SKM-1 (cell line): Measurements from ENCODE around the gene NUBP2.
A peak's percentile ranks its signal among the peaks of the same experiment; 100 is the strongest.

ENCODE experiments used
- DNase-seq: peaks from one replicate; lab custom pipeline; 2025; ENCODE audit not compliant: unreplicated experiment; lab: John Stamatoyannopoulos, UW

Gene NUBP2, protein sequence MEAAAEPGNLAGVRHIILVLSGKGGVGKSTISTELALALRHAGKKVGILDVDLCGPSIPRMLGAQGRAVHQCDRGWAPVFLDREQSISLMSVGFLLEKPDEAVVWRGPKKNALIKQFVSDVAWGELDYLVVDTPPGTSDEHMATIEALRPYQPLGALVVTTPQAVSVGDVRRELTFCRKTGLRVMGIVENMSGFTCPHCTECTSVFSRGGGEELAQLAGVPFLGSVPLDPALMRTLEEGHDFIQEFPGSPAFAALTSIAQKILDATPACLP

DNA sequence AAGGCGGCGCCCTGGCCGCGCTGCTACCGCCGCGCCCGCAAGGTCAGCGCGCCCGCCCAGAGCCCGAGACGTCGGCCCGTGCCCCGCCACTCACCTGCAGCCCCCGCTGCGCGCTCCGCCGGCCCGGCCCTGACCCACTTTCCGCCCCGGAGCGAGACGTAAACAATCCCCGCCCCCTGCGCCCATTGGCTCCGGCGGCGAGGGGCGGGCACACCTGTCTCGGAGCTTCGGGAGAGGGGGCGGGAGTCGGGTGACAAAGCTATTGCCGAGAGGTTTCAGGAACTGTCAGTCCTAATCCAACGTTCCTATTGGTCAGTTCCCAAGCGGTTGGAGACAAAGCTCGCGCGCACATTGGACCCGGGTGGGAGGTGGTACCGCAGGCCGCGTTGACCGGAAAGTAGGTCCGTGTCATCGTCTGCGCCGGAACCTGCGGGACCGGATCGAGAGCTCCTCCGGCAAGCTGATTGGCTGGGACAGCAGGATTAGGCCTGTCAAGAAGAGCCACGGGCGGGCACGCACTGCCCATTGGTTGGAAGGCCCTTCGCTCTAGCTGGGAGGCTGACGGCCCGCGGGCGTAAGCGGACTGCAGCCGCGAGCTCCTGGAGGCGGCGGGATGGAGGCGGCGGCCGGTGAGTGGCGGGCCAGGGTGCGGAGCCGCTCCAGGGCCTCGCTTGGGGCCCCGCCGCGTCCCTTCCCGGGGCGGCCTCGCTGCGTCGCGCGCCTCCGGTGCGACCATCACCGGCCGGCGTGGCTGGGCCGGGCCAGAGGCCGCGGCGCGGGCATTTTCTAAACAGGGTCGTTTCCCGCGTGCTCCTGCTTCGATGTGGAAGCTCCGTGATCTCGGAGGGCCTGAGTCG lies at the start of gene NUBP2, which contains the start of gene SPSB3:
Gene NUBP2 (plus strand): TSS at position 553 of the 857 bp plus-strand sequence. CDS start 61 bp downstream, at position 614.
Gene SPSB3 (minus strand): TSS at position 164 of the 857 bp plus-strand sequence. CDS start 1,088 bp downstream, outside the sequence.
- peak; percentile 99 for DNase-seq

DNA sequence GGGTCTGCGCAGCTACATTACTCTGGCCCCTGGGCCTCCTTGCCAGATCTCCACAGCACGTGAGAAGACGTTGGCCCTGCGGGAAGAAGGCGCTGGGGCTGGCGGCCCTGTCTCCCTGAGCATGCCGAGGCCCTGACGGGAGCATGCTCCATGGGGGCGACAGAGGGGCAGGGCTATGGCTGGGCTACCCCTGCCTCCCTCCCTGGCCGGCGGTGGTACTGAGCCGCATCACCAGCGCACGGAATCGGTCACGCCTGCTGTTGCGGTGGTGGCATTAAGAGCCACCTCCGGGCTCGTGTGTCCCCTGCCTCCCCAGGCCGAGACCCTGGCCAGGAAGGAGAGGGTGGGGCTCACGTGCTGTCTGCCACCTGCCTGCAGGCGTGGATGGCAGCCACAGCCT lies 48.6 kb upstream of the NUBP2 start:
- DNase-seq: no peak

DNA sequence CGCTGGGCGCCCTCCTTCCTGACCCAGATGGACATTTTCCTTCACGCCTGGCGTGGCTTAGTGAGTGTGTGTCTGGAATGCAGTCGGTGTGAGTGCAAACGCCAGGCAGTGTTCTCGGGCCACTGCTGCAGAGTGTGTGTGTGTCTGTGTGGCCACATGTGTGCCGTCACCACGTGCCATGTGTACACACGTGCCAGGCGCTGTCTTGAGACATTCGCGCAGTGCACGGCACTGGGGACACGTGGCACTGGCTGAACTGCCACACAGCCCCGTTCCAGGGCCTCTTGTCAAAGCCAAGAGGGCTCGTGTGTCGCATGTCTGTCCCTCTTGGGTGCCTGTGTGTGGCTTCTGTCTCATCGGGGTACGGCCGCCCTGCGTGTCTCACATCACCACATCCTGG lies 47.9 kb upstream of the NUBP2 start:
- no peak for DNase-seq

DNA sequence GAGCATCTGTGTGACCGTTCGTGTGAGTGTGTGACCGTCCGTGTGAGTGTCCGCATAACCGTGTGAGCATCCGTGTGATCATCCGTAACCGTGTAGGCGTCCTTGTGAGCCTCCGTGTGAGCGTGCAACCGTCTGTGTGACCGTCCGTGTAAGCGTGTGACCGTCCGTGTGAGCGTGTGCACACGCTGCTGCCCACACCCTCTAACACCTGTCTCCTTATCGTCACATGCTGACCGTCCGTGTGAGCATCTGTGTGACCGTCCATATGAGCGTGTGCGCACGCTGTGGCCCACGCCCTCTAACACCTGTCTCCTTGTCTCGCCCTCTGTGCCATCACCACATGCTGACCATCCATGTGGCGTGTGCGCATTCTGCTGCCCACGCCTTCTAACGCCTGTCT lies 42.5 kb upstream of the NUBP2 start:
- no peak for DNase-seq

DNA sequence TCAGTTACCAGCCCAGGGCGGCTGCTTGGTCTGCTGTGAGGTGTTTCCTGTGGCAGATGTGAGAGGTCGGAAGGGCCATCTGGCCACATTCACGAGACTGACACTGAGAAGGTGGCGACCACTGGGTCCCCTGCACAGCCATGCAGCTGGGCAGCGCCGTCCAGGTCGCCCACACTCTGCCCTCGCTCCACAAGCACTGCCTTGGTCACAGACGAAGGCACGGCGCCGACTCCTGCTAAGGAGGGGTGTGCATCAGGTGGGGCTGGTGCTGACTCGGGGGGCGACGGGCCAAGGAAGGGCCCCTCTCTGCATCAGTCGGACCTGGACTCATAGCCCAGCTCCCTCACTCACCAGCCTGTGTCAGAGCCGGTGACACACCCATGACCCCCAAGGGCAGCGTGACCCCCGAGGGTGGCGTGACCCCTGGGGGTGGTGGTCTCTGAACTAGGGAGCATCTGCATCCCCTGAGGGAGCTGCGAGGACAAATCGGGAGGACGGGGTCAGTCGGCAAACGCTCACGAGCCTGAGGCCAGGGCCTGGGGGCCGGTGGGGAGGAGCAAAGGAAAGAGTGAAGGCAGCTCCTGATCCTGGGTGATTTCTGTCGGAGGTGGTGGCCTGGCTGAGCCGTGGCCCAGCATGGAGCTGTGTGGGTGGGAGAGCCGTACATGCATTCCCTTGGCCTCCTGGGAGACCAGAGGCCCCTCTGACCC lies 41.8 kb upstream of the NUBP2 start:
- DNase-seq: no peak

DNA sequence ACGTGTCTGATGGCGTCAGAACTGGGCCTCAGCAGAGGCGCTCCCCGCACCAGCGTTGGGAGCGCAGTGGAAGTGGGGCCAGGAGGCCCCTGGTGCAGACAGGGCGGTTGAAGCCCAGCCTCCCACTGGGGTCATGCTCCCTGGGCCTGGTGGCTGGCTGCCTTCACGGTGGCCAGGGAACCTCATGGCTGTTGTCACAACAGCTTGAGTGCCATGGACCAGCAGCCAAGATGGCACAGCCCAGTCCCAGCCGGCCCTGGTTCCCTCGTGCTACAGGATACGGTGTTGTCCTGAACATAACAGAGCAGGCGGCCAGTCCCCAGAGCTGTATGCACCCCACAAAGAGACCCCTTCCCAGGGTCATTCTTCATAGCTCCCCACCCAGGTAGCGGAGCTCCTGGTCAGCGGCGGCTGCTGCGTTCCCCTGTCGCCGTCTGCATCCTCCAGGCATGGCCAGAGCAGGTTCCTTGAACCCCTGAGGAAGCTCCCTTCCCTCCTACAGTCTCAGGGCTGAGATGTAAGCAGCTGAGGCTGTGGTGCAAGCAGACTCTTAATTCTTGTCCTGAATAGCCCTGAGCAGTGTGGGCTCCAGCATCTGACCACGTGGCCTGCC lies 41.1 kb upstream of the NUBP2 start:
- no peak for DNase-seq

DNA sequence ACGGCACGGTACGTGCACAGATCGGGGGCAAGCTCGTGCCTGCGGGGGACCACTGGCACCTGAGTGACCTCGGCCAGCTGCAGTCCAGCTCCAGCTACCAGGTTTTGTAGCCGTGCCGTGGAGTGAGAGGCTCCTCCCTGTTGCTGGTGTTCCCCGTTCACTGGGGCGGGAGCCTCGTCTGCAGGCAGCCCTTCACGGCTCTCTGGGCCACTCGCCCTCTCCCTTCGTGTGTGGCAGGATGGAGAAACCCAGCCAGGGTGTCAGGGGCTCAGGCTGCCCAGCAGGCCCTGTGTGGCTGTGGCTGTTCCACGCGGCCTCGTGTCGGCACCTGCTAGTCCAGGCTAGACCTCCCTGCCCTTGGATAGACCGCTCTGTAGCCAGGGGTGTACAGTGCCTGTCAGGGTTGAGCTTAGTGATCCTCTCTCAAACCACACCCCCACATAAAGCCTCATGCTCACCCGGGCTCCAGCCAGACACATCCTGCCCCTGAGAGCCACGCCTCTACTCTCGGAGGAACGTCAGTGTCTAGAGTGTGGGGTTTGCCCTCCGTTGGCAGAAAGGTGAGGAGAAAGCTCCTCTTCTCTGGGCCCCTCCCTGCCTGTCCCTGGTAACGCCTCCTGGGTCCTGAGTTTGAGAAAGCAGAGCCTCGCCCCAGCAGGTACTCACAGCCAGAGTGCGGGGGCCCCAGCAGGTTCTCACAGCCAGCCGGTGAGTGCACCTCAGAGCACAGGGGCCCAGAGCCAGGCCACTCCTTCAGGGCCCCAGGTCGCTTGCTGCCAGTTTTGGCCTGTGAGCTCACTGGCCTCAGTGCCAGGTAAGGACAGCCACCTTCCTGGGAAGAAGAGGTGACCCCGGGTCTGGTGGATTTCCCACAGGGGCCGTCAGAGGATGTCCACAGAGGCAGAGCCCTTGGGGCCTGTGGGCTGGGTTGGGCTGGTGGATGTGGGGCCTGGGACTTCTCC lies 39.1 kb upstream of the NUBP2 start:
- DNase-seq: no peak

DNA sequence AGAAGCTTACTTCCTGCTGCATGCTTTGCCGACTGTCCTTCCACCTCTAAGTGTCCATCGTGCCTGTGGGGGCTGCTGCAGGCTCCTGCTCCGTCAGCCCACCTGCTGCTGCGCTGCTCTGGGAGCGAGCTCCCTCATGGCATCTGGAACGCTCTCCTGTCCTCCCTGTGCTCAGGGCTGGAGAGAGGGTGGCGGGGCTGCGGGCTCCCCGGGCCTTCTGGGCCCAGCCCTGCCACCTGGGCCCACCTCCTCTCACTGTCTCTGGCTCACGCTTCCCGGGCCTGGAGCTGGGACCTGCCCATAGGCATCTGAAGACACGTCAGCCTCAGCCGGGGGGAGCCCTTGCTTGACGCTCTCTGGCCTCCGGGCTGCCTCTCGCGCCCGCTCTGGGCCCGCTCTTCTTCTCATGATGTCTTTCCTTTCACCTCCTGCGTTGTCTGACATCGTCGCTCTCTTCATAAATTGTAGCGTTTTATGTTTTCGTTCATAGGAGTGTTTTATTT lies 38.4 kb upstream of the NUBP2 start:
- DNase-seq: no peak

DNA sequence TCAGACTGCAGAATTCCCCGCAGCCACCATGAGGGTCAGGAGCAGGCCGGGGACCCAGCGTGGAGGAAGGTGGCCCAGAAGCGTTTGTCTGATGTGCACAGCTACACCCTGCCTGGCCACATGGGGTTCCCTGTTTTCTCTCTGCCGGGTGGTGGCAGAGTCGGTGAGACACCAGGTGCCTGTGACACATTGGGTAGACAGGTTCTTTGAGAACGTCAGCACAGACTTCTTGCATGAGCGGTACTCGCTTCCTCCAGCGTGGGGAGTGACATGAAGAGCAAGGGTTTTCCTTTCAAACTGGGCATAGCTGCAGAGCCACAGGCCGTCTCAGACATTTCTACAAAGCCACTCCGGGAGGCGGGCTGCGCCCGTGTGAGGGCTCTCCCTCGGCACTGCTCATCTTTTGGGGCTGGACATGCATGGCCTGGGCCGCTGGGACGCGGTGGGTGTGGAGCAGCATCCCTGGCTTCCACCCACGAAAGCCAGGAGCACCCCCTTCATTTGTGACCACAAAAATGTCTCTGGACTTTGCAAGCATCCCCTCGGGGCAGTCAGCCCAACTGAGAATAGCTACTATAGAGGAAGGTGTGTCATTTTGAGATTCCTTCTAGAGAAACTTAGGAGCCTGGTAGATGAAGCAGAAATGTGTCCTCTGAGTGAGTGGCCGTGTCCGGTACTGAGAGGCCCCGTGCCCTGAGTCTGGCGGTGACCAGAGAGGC lies 37.4 kb upstream of the NUBP2 start:
- DNase-seq: no peak

DNA sequence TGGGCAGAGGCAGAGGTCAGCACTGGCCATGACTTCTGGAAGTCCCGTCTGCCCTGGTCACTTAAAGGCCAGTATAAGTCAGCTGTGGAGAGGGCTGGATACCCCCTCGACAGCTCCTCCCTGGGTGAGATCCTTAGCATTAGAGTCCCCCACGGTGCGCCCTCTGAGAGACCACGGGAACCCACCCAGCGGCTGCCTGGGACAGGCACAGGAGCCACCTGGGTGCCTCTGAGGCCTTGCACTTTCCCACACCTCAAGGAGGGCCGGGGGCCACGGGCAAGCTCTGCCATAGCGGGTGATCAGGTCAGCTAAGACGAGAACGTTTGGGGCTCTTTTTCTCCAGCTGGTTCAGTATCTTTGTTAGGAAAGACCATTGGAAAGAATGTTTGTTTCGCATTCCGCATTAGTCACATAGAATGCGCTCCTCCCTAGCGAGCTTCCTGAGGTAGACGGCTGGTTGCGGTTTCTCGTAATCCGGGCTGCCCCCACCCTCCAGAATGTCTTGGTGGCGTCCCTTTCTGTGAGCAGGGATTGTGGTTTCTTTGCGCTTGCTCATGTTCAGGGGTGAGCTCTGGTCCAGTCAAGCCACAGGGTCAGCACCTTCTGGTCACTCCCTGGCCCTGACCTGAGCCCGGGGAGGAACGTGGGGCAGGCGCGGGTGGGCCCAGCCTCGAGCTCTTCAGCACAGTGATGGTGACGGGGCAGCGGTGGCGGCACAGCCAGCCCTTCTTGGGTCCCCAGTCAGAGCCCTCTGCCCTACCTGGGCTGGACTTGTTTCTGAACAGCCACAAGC lies 36.7 kb upstream of the NUBP2 start:
- no peak for DNase-seq

DNA sequence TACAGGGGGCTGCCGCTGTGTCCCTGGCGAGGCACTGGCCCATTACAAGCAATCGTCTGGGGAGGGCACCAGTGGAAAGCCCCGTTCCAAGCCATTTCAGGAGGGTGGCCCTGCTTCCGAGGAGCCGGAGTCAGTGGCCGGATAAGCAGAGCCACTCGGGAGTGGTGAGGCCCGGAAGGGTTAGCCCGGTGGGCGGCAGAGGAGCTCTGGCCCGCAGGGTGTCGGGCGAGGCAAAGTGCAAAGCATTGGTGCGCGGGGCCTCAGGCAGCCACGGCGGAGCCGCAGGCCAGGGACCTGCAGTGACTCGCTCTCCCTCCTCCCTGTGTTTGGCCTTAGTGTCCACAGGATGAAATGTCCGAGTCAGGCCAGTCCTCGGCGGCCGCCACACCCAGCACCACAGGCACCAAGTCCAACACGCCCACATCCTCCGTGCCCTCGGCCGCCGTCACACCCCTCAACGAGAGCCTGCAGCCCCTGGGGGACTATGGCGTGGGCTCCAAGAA lies 36.0 kb upstream of the NUBP2 start:
- DNase-seq: no peak

DNA sequence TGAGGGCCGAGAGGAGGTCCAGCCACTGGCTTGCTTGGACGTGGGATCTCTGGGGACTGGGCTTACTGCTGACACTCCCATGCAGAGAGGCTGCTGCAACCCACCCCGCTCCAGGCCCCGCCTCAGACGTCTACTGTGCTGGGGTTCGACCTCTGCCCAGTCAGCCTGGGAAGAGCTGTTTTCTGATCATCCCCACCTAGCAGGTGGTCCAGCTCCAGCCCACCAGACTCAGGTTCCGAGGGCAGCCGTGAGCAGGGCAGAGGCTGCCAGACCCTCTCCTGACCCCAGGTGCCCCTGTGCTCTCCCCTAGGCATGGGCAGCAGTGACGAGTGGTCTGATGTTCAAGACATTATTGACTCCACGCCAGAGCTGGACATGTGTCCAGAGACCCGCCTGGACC lies 34.8 kb upstream of the NUBP2 start:
- DNase-seq: no peak

DNA sequence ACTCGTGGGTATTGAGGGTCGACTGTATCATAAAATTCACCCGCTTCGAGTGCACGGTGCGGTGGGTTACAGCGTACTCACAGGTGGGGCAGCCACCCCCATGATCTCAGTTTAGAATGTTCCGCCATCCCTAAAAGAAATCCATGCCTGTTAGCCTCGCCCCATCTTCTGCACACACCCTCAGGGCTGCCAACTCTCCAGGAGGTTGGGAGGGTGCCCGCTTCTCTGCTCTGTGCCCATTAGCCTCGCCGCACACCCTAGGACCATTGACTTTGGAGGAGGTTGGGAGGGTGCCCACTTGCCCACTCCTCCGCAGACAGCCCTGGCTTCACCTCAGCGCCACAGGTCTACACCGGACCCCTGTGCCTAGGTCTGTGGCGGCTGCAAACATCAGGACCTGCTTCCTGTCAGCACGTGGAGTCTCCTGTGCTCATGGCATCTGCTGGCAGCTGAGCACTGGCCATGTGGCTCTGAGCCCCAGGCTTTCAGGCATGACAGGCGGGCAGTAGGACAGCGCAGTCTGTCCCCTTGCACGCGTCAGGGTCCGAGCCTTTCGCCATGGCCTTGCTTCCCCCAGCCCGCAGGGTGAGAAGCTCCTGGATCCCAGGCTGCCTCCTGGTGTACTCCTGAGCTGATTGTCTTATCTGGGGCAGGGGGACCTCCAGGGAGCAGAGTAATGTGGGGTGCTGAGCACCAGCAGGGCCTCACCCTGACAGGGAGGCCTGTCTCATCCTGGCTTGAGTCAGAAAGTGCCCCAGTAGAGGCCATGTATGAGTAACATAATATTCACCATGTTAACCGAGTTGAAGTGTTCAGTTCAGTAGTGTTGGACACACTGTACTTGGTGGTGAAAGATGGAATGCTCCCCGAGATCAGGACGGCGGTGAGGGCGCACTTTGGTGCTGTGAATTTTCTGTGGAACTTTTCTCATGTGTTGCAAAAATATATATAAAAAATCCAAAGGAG lies 33.3 kb upstream of the NUBP2 start:
- DNase-seq: no peak

DNA sequence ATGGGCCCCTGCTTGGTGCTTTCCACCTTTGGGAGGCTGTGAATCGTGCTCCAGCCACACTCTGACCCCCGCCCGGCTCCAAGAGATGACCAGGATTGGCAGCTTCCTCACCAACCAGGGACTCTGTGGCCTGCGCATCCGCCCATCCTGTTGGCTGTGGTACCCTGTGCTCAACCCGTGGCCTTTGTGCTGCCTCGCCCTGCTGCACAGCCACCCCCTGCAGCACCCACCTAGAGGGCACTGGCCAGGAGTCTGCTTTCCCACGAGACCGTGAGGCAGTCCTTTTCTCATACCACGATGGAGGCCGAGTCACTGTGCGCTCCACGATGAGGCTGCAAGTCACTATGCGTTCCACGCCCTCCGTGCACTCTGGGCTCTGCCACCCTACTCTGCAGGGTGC lies 30.8 kb upstream of the NUBP2 start:
- DNase-seq: no peak

DNA sequence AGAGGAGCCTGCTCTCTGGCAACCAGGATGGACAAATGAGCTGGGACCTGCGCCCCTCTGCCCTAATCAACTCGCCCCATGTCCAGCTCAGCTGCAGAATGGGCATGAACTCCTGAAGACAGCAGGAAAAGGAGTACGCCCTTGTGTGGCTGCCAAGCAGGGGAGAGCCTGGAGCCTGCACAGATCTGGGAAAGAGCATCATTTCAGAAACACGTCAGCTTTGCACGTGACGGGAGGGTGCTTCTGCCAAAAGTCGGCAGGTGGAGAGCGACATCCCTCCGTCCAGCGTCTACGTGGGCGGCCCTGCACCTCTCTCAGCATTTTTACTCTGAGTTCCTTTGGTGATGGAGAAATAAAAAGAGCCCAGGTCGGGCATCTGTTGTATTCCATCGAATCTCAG lies 29.9 kb upstream of the NUBP2 start:
- no peak for DNase-seq

DNA sequence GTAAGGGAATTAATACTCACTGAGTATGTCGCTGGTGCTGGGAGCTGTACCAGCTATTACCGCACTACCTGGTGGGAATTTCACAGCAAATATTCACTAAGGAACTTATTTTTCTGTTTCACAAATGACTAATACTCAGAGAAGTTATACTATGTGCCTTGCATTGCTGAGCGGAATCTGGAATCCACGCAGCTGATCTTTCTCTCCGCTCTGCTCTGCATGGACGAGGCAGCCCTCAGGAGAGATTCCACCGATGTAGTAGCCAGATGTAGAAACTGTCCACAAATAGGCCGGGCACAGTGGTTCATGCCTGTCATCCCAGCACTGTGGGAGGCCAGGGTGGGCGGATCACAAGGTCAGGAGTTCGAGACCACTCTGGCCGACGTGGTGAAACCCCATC lies 28.6 kb upstream of the NUBP2 start:
- DNase-seq: no peak
